SK-N-SH treated with all-trans-retinoic acid at 6 μM for 48 hours (cell line): ENCODE measurements around the gene RGS19.

ENCODE experiments used
- ATAC-seq: fragments of 200-7000 bp; cut with Tn5 transposase; 3 replicates; pipeline ENCODE4 v1.9.1; 2020; ENCODE audit warnings: mild to moderate bottlenecking, moderate library complexity
- ARNTL ChIP-seq: fragments of 450-650 bp; formaldehyde crosslinking; IDR thresholded peaks from 2 replicates; pipeline ENCODE4 v1.5.0; 2020; ENCODE audit warnings: low read depth, mild to moderate bottlenecking, moderate library complexity, borderline replicate concordance
- BACH2 ChIP-seq: fragments of 250-450 bp; sonication (Bioruptor Pico); IDR thresholded peaks from 2 replicates; pipeline ENCODE4 v1.9.0; 2021; ENCODE audit warnings: mild to moderate bottlenecking, borderline replicate concordance
- CSDC2 ChIP-seq: fragments of 250-450 bp; sonication (Bioruptor Pico); IDR thresholded peaks from 2 replicates; pipeline ENCODE4 v1.5.0; 2020; ENCODE audit warnings: mild to moderate bottlenecking, moderate library complexity
- CSRNP3 ChIP-seq: fragments of 250-450 bp; sonication (Bioruptor Pico); IDR thresholded peaks from 2 replicates; pipeline ENCODE4 v1.5.1; 2021; ENCODE audit warnings: mild to moderate bottlenecking, moderate library complexity
- ESRRG ChIP-seq: fragments of 250-450 bp; sonication (Bioruptor Pico); IDR thresholded peaks from 2 replicates; pipeline ENCODE4 v1.6.1; 2021; ENCODE audit warnings: mild to moderate bottlenecking
- GLIS3 ChIP-seq: fragments of 250-450 bp; sonication (Bioruptor Pico); IDR thresholded peaks from 2 replicates; pipeline ENCODE4 v1.5.0; 2020; ENCODE audit warnings: mild to moderate bottlenecking, moderate library complexity
- ISL1 ChIP-seq: fragments of 250-450 bp; sonication (Bioruptor Pico); IDR thresholded peaks from 2 replicates; pipeline ENCODE4 v2.1.2; 2022; ENCODE audit warnings: mild to moderate bottlenecking, moderate library complexity
- OSR1 ChIP-seq: fragments of 250-450 bp; sonication (Bioruptor Pico); IDR thresholded peaks from 2 replicates; pipeline ENCODE4 v1.8.0; 2022; ENCODE audit warnings: moderate library complexity, mild to moderate bottlenecking, inconsistent platforms
- RARB ChIP-seq: fragments of 250-450 bp; sonication (Bioruptor Pico); IDR thresholded peaks from 2 replicates; pipeline ENCODE4 v1.8.0; 2021; ENCODE audit warnings: mild to moderate bottlenecking, moderate library complexity
- TCF4 ChIP-seq: fragments of 250-450 bp; sonication (Bioruptor Pico); IDR thresholded peaks from 2 replicates; pipeline ENCODE4 v1.8.0; 2021; ENCODE audit warnings: mild to moderate bottlenecking, moderate library complexity, borderline replicate concordance
- ZNF565 ChIP-seq: fragments of 450-650 bp; formaldehyde crosslinking; conservative IDR thresholded peaks from 2 replicates; pipeline ENCODE4 v1.5.0; 2020; ENCODE audit warnings: low read depth, mild to moderate bottlenecking, moderate library complexity
- ZNF70 ChIP-seq: fragments of 450-650 bp; formaldehyde crosslinking; IDR thresholded peaks from 2 replicates; pipeline ENCODE4 v1.5.0; 2020; ENCODE audit warnings: mild to moderate bottlenecking, moderate library complexity
- ZNF8 ChIP-seq: fragments of 450-650 bp; formaldehyde crosslinking; IDR thresholded peaks from 2 replicates; pipeline ENCODE4 v1.5.0; 2020; ENCODE audit warnings: mild to moderate bottlenecking, moderate library complexity
- TF ChIP-seq, protein P1 (sequence below): fragments of 250-450 bp; sonication (Bioruptor Pico); IDR thresholded peaks from 2 replicates; pipeline ENCODE4 v1.8.0; 2020; ENCODE audit warnings: mild to moderate bottlenecking, moderate library complexity, borderline replicate concordance
- TF ChIP-seq, protein P2 (sequence below): fragments of 250-450 bp; sonication (Bioruptor Pico); IDR thresholded peaks from 2 replicates; pipeline ENCODE4 v1.8.0; 2021; ENCODE audit warnings: low read depth, mild to moderate bottlenecking, moderate library complexity, borderline replicate concordance
- TF ChIP-seq, protein P3 (sequence below): fragments of 250-450 bp; sonication (Bioruptor Pico); IDR thresholded peaks from 2 replicates; pipeline ENCODE4 v1.5.0; 2020; ENCODE audit warnings: mild to moderate bottlenecking, moderate library complexity

RGS19 gene

GRCh38 chr20:64041040-64041780 is 38.1 kb downstream of the RGS19 start:
- TF ChIP-seq ARNTL (no peak), ISL1 (no peak), ZNF70 (no peak), ZNF565 (CRISPR knock-in tag) (no peak), CSDC2 (CRISPR knock-in tag) (no peak), CSRNP3 (CRISPR knock-in tag) (no peak)
- TF ChIP-seq, protein P1, sequence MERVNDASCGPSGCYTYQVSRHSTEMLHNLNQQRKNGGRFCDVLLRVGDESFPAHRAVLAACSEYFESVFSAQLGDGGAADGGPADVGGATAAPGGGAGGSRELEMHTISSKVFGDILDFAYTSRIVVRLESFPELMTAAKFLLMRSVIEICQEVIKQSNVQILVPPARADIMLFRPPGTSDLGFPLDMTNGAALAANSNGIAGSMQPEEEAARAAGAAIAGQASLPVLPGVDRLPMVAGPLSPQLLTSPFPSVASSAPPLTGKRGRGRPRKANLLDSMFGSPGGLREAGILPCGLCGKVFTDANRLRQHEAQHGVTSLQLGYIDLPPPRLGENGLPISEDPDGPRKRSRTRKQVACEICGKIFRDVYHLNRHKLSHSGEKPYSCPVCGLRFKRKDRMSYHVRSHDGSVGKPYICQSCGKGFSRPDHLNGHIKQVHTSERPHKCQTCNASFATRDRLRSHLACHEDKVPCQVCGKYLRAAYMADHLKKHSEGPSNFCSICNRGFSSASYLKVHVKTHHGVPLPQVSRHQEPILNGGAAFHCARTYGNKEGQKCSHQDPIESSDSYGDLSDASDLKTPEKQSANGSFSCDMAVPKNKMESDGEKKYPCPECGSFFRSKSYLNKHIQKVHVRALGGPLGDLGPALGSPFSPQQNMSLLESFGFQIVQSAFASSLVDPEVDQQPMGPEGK (CRISPR knock-in tag): no peak
- TF ChIP-seq, protein P2, sequence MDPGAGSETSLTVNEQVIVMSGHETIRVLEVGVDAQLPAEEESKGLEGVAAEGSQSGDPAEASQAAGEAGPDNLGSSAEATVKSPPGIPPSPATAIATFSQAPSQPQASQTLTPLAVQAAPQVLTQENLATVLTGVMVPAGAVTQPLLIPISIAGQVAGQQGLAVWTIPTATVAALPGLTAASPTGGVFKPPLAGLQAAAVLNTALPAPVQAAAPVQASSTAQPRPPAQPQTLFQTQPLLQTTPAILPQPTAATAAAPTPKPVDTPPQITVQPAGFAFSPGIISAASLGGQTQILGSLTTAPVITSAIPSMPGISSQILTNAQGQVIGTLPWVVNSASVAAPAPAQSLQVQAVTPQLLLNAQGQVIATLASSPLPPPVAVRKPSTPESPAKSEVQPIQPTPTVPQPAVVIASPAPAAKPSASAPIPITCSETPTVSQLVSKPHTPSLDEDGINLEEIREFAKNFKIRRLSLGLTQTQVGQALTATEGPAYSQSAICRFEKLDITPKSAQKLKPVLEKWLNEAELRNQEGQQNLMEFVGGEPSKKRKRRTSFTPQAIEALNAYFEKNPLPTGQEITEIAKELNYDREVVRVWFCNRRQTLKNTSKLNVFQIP (CRISPR knock-in tag): no peak
- no peak for ATAC-seq

DNA sequence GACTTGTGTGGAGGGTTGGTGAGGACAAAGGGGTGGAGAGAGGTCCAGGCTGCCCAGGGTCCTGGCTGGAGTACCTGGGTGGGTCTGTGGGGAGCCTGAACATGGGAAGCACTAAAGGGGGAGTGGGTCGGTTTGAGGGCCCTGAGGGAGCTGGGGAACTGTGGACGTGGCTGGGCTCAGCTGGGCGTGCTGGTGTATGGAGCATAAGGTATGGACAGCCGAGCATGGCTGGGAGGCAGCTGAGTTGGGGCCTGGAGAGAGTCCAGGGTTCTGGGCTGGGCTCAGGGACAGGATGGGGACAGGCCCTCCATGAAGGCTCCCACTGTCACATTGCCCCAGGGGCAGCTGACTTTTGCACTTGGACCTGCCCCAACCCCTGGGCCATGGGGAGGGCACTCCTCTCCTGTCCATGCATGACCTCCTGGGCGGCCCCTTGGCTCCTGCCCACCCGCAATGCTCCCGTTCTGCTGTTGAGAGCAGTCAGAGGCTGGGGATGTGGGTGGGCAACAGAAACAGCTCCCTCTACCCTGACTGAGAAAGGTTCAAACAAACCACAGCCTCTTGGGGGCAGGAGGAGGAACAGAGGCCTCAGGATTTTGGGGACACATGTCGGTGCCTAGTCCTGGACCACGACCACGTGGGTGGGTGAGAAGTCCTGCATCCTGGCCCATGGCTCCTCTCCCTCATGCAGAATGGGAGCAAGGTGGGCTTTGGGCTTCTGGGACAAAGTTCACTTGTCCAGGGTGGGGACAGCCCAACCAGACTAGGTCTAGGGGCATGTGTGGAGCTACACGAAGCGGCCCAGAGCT is 38.9 kb downstream of the RGS19 start:
- no peak for ATAC-seq

GRCh38 chr20:64039293-64040160 is 39.8 kb downstream of the RGS19 start:
- peak; percentile 23 for ATAC-seq
- no peak for TF ChIP-seq GLIS3 (CRISPR knock-in tag)
- TF ChIP-seq RARB (CRISPR knock-in tag): no peak
- TF ChIP-seq, protein P2 (CRISPR knock-in tag): no peak
- no peak for TF ChIP-seq ISL1
- no peak for TF ChIP-seq OSR1
- TF ChIP-seq, protein P3, sequence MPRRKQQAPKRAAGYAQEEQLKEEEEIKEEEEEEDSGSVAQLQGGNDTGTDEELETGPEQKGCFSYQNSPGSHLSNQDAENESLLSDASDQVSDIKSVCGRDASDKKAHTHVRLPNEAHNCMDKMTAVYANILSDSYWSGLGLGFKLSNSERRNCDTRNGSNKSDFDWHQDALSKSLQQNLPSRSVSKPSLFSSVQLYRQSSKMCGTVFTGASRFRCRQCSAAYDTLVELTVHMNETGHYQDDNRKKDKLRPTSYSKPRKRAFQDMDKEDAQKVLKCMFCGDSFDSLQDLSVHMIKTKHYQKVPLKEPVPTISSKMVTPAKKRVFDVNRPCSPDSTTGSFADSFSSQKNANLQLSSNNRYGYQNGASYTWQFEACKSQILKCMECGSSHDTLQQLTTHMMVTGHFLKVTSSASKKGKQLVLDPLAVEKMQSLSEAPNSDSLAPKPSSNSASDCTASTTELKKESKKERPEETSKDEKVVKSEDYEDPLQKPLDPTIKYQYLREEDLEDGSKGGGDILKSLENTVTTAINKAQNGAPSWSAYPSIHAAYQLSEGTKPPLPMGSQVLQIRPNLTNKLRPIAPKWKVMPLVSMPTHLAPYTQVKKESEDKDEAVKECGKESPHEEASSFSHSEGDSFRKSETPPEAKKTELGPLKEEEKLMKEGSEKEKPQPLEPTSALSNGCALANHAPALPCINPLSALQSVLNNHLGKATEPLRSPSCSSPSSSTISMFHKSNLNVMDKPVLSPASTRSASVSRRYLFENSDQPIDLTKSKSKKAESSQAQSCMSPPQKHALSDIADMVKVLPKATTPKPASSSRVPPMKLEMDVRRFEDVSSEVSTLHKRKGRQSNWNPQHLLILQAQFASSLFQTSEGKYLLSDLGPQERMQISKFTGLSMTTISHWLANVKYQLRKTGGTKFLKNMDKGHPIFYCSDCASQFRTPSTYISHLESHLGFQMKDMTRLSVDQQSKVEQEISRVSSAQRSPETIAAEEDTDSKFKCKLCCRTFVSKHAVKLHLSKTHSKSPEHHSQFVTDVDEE (CRISPR knock-in tag): no peak
- no peak for TF ChIP-seq ESRRG

More for the DNA sequence above, 38.9 kb downstream of the RGS19 start:
- TF ChIP-seq ESRRG (no peak), ISL1 (no peak), ZNF565 (CRISPR knock-in tag) (no peak), ZNF8 (CRISPR knock-in tag) (no peak), TCF4 (no peak), BACH2 (no peak), CSDC2 (CRISPR knock-in tag) (no peak), RARB (CRISPR knock-in tag) (no peak)
- TF ChIP-seq, protein P3 (CRISPR knock-in tag): no peak
- TF ChIP-seq, protein P1 (CRISPR knock-in tag): no peak
